Heart left ventricle (tissue), 13 donors: ENCODE measurements around the gene VBP1.
"Not testable (repeated sequence)": the region's sequence is repeated elsewhere in the genome, so short reads cannot be mapped to it uniquely, and the experiment has no call there.

Experiments
- POLR2A ChIP-seq, 2 donors: fragments of 450-650 bp; IDR thresholded peaks; one replicate each; pipeline ENCODE4 v1.6.1; 2017; ENCODE audit warnings: antibody characterized with exemption in 2 of 2, mild to moderate bottlenecking in 2 of 2, moderate library complexity in 2 of 2
- TF ChIP-seq, protein P1 (sequence below), 12 donors: fragments of 200-600 bp; sonication (generic) in 4 of 12; IDR thresholded peaks; one replicate each; pipeline versions ENCODE4 v1.5.0 to v1.8.0; 2018 to 2022; ENCODE audit warnings: antibody characterized with exemption in 12 of 12, mild to moderate bottlenecking in 5 of 12
- donor health status: ischemic (EF 13 %, LVEDD 7.1; RV severe dilation, severe dysfunction).
- donor health status: DM: no; HTN: yes; CAD: no.
- donor health status: DM: no; HTN: no; CAD: no.
- donor health status: ischemic (EF 25% LVEDD 6.9; RV normal size, moderate dysfunction).
- donor health status: ischemic (EF 25% LVEDD 5.7; RV mildly dilated, moderate dysfunction).
- donor health status: ischemic (EF 35%, LVEDD 5.7; RV mildly dilated, moderate dysfunction).
- donor health status: nonischemic (EF 11% LVEDD 7.7; RV severe dilation, severe dysfunction).
- donor health status: DM: yes; HTN: yes; CAD: no.
- donor health status: PGD.
- donor health status: ischemic (EF 29% LVEDD 5.4; RV normal size, mild dysfunction).
- donor health status: nonischemic (EF 23%, LVEDD 6.1; RV moderate dilation, normal function).

GRCh38 chrX:155267995-155268394 is 51.7 kb downstream of the VBP1 start:
- TF ChIP-seq, protein P1, sequence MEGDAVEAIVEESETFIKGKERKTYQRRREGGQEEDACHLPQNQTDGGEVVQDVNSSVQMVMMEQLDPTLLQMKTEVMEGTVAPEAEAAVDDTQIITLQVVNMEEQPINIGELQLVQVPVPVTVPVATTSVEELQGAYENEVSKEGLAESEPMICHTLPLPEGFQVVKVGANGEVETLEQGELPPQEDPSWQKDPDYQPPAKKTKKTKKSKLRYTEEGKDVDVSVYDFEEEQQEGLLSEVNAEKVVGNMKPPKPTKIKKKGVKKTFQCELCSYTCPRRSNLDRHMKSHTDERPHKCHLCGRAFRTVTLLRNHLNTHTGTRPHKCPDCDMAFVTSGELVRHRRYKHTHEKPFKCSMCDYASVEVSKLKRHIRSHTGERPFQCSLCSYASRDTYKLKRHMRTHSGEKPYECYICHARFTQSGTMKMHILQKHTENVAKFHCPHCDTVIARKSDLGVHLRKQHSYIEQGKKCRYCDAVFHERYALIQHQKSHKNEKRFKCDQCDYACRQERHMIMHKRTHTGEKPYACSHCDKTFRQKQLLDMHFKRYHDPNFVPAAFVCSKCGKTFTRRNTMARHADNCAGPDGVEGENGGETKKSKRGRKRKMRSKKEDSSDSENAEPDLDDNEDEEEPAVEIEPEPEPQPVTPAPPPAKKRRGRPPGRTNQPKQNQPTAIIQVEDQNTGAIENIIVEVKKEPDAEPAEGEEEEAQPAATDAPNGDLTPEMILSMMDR (IDR thresholded peaks at IDR 0.05) = not testable (repeated sequence)
- not testable (repeated sequence) for TF ChIP-seq POLR2A (IDR thresholded peaks at IDR 0.05)
